KMS-11 (cell line): ENCODE measurements around the gene TDRD9.

ENCODE experiments used
- H2AFZ ChIP-seq: fragments of 200-600 bp; sonication (generic); 2 replicates; pipeline ENCODE4 v1.6.1; 2016; ENCODE audit warnings: antibody characterized with exemption, mixed run types, low read depth
- H3K27ac ChIP-seq: fragments of 200-600 bp; sonication (generic); 2 replicates; pipeline ENCODE4 v1.6.1; 2016; ENCODE audit warnings: mild to moderate bottlenecking, mixed run types
- H3K27me3 ChIP-seq: fragments of 200-600 bp; sonication (generic); 2 replicates; pipeline ENCODE4 v1.6.1; 2017; ENCODE audit warnings: mild to moderate bottlenecking, low read depth, mixed run types, moderate library complexity; ENCODE audit not compliant: insufficient read depth
- H3K36me3 ChIP-seq: fragments of 200-600 bp; sonication (generic); 2 replicates; pipeline ENCODE4 v1.6.1; 2017; ENCODE audit warnings: mild to moderate bottlenecking, mixed run types; ENCODE audit not compliant: insufficient read depth
- H3K4me1 ChIP-seq: fragments of 200-600 bp; sonication (generic); 2 replicates; pipeline ENCODE4 v1.6.1; 2016; ENCODE audit warnings: mild to moderate bottlenecking, low read depth, mixed run types; ENCODE audit not compliant: poor library complexity, severe bottlenecking
- H3K4me2 ChIP-seq: fragments of 200-600 bp; sonication (generic); 2 replicates; pipeline ENCODE4 v1.7.0; 2016; ENCODE audit warnings: mild to moderate bottlenecking, mixed run types
- H3K4me3 ChIP-seq: fragments of 200-600 bp; sonication (generic); IDR thresholded peaks from 2 replicates; pipeline ENCODE4 v1.6.1; 2017; ENCODE audit warnings: low read depth, low read length, mixed read lengths; ENCODE audit not compliant: insufficient read depth
- H3K79me2 ChIP-seq: fragments of 200-600 bp; sonication (generic); 2 replicates; pipeline ENCODE4 v1.6.1; 2016; ENCODE audit warnings: low read depth, mixed run types; ENCODE audit not compliant: insufficient read depth
- H3K9ac ChIP-seq: fragments of 200-600 bp; sonication (generic); 2 replicates; pipeline ENCODE4 v1.6.1; 2016; ENCODE audit warnings: mild to moderate bottlenecking, mixed run types
- H4K20me1 ChIP-seq: fragments of 200-600 bp; sonication (generic); 2 replicates; pipeline ENCODE4 v1.6.1; 2016; ENCODE audit warnings: mild to moderate bottlenecking, mixed run types; ENCODE audit not compliant: insufficient read depth
- TF ChIP-seq, protein P1 (sequence below): fragments of 200-600 bp; sonication (generic); conservative IDR thresholded peaks from 2 replicates; pipeline ENCODE4 v1.6.1; 2017; ENCODE audit warnings: low read depth, mild to moderate bottlenecking, antibody characterized with exemption, low read length, moderate library complexity, mixed read lengths

Gene TDRD9

DNA sequence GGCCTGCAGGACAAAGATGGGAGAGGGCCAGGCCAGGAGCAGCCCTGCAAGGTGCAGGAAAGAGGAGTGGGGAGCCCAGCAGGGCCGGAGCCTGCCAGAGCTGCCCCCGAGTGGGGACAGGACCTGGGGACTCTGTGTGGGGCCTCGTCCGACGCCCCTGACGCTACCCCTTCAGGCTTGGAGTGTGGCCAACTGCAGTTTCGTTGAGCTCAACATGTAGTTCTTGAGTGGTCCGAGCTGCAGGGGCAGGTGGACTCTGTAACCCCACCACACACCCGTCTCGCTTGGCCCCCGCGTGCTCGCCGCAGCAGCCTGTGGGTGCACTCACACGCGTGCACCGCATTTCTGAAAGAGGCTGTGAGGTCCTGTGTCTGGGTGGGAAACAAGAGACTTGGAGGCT, 159.2 kb downstream of the TDRD9 start:
- no peak overlapping the region for H3K27ac ChIP-seq

DNA sequence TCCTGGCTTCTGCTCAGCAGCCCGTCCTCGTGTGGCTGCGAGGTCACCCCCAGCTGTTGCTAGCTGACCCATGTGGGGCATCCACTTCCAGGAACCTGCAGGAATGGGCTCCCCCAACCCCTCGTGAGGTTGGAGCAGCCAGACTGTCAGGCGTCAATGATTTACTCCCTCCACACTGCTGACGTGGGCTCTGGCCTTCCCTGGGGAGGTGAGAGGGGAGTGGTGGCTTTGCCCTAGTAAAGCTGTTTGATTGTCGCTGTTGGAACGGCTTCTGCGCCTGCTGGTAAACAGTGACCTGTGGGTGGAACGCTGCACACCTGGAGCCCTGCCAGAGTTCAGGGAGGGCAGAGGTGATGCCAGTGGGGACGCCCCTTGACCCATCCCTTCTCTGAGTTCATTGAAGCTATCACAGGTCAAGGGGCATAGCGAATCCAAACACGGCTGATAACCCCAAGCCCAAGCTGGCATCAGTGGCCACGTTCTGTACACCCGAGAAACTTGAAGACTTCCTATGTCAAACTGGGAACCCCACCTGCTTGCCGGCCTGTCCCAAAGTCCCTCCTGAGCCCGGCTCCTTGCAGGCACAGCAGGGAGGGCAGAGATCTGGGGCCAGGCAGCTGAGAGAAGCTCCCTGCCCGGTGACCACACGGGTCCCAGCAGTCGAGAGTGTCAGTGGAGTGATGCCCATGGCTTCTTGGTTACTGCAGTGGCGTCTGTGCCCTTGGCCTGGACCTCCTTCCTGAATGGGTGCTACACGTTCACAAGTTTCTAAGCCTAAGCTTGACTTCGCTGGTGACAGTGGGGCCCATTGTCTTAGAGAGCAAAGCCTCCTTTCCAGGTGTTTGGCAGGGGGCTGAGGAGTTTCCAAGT, 160.0 kb downstream of the TDRD9 start:
- Histone ChIP-seq H3K27ac (no peak overlapping the region), H2AFZ (no peak overlapping the region), H3K4me2 (no peak overlapping the region), H3K4me1 (no peaks in the 10 kb centered on the region), H3K79me2 (no peaks in the 10 kb centered on the region), H3K4me3 (no peak overlapping the region), H4K20me1 (no peaks in the 10 kb centered on the region), H3K9ac (no peak overlapping the region), H3K27me3 (peaks cover 6% of the 10 kb centered on the region; the same call in 1 of the 2 replicates), H3K36me3 (no peaks in the 10 kb centered on the region)
- TF ChIP-seq, protein P1, sequence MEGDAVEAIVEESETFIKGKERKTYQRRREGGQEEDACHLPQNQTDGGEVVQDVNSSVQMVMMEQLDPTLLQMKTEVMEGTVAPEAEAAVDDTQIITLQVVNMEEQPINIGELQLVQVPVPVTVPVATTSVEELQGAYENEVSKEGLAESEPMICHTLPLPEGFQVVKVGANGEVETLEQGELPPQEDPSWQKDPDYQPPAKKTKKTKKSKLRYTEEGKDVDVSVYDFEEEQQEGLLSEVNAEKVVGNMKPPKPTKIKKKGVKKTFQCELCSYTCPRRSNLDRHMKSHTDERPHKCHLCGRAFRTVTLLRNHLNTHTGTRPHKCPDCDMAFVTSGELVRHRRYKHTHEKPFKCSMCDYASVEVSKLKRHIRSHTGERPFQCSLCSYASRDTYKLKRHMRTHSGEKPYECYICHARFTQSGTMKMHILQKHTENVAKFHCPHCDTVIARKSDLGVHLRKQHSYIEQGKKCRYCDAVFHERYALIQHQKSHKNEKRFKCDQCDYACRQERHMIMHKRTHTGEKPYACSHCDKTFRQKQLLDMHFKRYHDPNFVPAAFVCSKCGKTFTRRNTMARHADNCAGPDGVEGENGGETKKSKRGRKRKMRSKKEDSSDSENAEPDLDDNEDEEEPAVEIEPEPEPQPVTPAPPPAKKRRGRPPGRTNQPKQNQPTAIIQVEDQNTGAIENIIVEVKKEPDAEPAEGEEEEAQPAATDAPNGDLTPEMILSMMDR: no peak

More for the DNA sequence above, 159.2 kb downstream of the TDRD9 start:
- Histone ChIP-seq H4K20me1 (no peaks in the 10 kb centered on the region), H3K79me2 (no peaks in the 10 kb centered on the region), H2AFZ (no peak overlapping the region), H3K4me1 (no peaks in the 10 kb centered on the region), H3K36me3 (no peaks in the 10 kb centered on the region), H3K4me2 (no peak overlapping the region), H3K9ac (no peak overlapping the region), H3K4me3 (no peak overlapping the region), H3K27me3 (peaks cover 9% of the 10 kb centered on the region; the same call in 1 of the 2 replicates)
- TF ChIP-seq, protein P1: no peak

DNA sequence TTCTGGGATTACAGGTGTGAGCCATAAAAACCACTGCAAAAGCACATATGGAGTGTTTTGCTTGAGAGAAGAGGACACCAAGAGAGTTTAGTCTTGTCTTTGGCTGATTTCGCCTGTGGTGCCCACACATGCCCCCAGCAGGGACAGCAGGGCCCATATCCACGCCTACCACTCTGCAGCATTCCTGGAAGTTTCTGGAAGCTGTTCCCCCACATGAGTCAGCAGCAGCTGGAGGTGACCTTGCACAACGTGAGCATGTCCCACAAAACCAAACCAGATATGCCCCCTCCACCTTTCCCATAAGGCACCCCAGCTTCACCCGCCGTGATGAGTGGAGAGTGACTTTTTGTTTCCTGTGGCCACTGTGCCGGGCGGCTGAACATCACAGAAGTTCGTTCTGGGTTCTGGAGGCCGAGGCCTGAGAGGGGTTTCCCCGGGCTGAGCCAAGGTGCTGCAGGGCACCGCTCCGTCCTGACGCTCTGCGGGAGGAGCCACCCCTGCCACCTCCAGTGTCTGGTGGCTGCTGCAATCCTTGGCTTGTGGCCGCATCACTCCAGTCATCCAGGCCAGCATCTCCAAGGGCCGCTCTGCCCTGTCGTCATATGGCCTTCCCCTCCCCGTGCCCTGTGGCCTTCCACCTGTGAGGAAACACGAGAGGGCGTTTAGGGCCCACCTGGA, 162.0 kb downstream of the TDRD9 start:
- H3K4me1 ChIP-seq: no peaks in the 10 kb centered on the region
- H3K79me2 ChIP-seq: no peaks in the 10 kb centered on the region
- H3K27me3 ChIP-seq: peaks cover 3% of the 10 kb centered on the region; the same call in 1 of the 2 replicates
- no peak overlapping the region for H2AFZ ChIP-seq
- no peaks in the 10 kb centered on the region for H3K36me3 ChIP-seq
- TF ChIP-seq, protein P1: no peak
- H3K9ac ChIP-seq: no peak overlapping the region
- H4K20me1 ChIP-seq: no peaks in the 10 kb centered on the region
- H3K27ac ChIP-seq: no peak overlapping the region
- H3K4me2 ChIP-seq: no peak overlapping the region
- no peak overlapping the region for H3K4me3 ChIP-seq

DNA sequence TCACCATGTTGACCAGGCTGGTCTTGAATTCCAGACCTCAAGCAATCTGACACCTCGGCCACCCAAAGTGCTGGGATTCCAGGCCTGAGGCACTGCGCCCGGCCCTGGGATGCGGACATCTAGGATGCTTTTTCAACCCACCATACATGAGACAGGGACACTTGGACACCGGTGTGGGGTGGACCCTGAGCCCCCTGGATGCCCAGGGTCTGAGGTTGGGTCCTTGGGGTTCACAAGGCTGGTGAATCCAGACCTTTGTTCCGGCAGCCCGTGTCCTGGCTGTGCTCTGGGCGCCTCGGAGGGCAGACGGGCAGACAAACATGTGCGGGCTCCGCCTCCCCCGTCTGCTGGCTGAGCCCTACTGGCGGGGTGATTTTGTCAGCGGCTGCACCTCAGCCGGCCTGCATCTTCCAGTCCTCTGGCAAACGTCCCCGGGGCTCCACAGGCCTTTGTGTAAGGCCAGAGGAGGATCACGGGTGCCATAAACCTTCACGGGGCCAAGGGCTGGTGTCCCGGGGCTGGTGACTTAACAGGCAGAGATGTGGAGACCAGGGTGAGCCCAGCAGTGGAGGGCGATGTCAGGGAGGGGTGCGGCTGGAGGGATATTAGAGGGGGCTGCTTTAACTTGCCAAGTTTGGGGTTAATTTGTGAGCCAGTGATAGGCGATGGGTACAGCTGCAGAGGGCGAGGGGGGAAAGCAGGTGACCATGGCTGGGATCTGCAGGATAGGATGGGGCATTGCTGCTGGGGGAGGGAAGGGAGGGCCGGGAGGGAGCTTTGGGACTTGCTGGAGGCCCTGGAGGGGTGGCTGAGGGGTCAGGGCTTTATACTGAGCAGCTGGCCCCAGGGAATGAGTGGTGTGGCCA, 163.0 kb downstream of the TDRD9 start:
- H3K79me2 ChIP-seq: no peaks in the 10 kb centered on the region
- H3K4me1 ChIP-seq: no peaks in the 10 kb centered on the region
- TF ChIP-seq, protein P1: no peak
- H3K36me3 ChIP-seq: no peaks in the 10 kb centered on the region
- no peak overlapping the region for H3K9ac ChIP-seq
- no peak overlapping the region for H3K4me2 ChIP-seq
- H2AFZ ChIP-seq: no peak overlapping the region
- no peak overlapping the region for H3K27ac ChIP-seq
- peaks cover 4% of the 10 kb centered on the region; the same call in 1 of the 2 replicates for H3K27me3 ChIP-seq
- H4K20me1 ChIP-seq: no peaks in the 10 kb centered on the region
- no peak overlapping the region for H3K4me3 ChIP-seq
